Mesodermal cell (in vitro differentiated cells): ENCODE measurements around the gene CYB5R3.
A peak's percentile ranks its signal among the peaks of the same experiment; 100 is the strongest.

Source experiments
- H3K27ac ChIP-seq: 2 replicates; pipeline ENCODE4 v1.7.0; 2013; ENCODE audit warnings: mild to moderate bottlenecking, low read depth, low read length, moderate library complexity; ENCODE audit not compliant: severe bottlenecking
- H3K36me3 ChIP-seq: 2 replicates; pipeline ENCODE4 v1.7.1; 2013; ENCODE audit warnings: mild to moderate bottlenecking, low read length, moderate library complexity; ENCODE audit not compliant: control insufficient read depth, insufficient read depth
- H3K4me1 ChIP-seq: one replicate; pipeline ENCODE4 v1.7.1; 2013; ENCODE audit warnings: mild to moderate bottlenecking, low read length; ENCODE audit not compliant: insufficient read depth, control insufficient read depth, poor library complexity, severe bottlenecking
- H3K4me3 ChIP-seq: 2 replicates; pipeline ENCODE4 v1.7.0; 2013; ENCODE audit warnings: low read length, control low read depth, mild to moderate bottlenecking; ENCODE audit not compliant: insufficient read depth, poor library complexity, severe bottlenecking; ENCODE audit errors: extremely low read depth
- H3K9me3 ChIP-seq: 2 replicates; pipeline ENCODE4 v1.7.1; 2013; ENCODE audit warnings: mild to moderate bottlenecking, low read length, moderate library complexity; ENCODE audit not compliant: control insufficient read depth
- WGBS, 2 experiments: methylation state at CpG; one replicate each; pipeline ENCODE4 v1.1.5; 2013; ENCODE audit warnings: missing lambda C conversion rate in 2 of 2; ENCODE audit not compliant: insufficient coverage in 2 of 2; 5-methylcytosine and 5-hydroxymethylcytosine counted together

The CYB5R3 gene

DNA sequence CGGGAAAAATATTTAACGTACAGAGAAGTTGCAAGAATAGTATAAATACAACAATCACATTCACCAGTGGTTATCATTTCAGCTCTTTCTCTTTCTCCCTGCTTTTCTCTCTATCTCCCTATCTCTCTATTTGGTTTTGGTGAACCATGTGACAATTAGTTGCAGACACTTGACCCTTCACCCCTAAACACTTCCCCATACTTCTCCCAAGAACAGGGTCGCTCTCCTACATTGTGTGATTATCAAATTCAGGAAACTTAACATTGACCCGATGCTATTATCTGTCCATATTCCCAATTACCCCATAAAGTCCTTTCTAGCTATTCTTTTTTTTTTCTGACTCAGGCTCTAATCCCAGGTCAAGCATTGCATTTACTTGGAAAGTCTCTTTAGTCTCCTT is 4.8 kb upstream of the CYB5R3 start:
- 90 to 95% methylated on average over 2 to 3 of the region's 4 CpGs for WGBS, 2 experiments
- H3K4me3 ChIP-seq = no peak overlapping the region
- H3K4me1 ChIP-seq = no peaks in the 10 kb centered on the region
- H3K36me3 ChIP-seq = no peaks in the 10 kb centered on the region
- no peak overlapping the region for H3K27ac ChIP-seq
- H3K9me3 ChIP-seq = no peaks in the 10 kb centered on the region

DNA sequence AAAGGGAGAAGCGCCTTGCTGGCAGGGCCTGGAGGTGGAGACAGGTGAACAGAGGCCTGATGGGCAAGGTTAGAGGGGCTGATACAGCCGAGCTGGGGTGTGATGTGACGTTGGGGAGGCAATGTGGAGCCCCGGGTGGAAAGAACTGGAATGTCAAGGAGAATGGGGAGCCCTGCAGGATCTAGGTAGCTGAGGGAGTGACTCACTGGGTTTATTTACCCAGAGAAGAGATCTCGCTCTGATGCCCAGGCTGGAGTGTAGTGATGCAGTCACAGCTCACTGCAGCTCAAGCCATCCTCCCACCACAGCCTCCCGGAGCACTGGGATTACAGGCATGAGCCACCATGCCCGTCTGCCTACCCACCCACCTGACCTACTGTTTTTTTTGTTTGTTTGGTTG is 1.9 kb upstream of the CYB5R3 start:
- Histone ChIP-seq H3K4me1 (peaks cover 20% of the 10 kb centered on the region), H3K36me3 (no peaks in the 10 kb centered on the region), H3K9me3 (no peaks in the 10 kb centered on the region), H3K4me3 (no peak overlapping the region), H3K27ac (no peak overlapping the region)
- WGBS, 2 experiments = 80 to 100% methylated on average over 3 to 5 of the region's 7 CpGs

DNA sequence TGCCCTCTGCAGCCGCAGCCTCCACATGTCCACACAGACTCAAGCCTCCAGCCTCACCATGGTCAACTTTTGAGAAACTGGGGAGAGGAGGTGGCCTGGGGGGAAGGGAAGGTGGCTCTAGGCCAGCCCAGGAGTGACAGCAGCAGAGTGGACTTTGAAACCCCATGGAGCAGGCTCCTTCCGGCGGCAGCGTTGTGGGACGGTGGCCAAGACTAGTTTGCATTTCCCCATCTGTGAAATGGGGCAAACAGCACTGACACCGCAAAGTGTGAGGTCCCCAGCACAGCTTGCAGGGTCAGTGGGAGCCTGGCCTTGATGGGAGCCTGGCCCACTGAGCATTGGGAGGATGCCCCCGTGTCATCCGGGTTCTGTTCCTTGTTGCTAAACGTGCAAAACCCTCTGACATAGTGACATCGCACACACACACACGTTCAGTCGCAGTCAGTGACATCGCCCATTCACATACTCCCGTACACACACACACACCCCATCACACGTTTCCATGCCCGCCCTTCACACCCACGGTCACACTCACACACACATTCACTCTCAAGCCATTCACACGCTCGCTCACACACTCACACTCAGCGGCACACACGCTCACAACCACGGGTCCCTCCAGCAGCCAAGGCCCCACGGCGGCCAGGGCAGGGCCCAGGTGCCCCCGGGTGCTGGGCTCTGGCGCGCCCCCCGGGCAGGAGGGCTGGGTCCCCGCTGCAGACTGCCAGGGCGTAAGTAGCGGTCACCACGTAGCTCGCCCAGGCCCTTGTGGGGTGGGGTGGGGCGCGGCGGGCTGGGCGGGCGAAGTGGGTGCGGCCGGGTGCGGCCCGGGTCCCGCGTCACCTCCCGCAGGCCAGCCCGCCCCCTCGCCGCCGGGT is 585 bp downstream of the CYB5R3 start:
- H3K9me3 ChIP-seq = no peaks in the 10 kb centered on the region
- H3K4me3 ChIP-seq = peak overlapping the region; percentile 74
- H3K27ac ChIP-seq = peak overlapping the region; percentile 41
- WGBS, 2 experiments = 10 to 11% methylated on average over 27 to 32 of the region's 49 CpGs
- H3K36me3 ChIP-seq = no peaks in the 10 kb centered on the region
- H3K4me1 ChIP-seq = peaks cover 43% of the 10 kb centered on the region

DNA sequence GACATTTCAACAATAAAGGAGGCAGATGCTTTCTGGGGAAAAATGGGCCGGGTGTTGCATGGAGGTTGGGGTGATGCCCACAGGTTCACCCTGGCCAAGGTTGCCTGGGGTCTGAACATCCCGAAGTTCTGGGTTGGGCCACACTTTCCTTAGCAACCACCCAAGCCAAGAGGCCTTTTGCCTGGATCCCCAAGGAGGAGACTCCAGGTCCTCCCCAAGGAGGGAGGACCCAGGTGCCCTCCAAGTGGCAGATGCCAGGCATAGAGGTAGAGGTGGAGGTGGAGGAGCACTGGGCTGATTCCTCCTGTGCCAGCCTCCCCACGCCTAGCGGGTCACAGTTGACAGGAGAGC is 1.2 kb downstream of the CYB5R3 start:
- peak overlapping the region; percentile 74 for H3K4me3 ChIP-seq
- H3K4me1 ChIP-seq = peaks cover 45% of the 10 kb centered on the region
- 80 to 100% methylated on average over 1 to 2 of the region's 4 CpGs for WGBS, 2 experiments
- H3K36me3 ChIP-seq = no peaks in the 10 kb centered on the region
- no peak overlapping the region for H3K27ac ChIP-seq
- H3K9me3 ChIP-seq = no peaks in the 10 kb centered on the region

DNA sequence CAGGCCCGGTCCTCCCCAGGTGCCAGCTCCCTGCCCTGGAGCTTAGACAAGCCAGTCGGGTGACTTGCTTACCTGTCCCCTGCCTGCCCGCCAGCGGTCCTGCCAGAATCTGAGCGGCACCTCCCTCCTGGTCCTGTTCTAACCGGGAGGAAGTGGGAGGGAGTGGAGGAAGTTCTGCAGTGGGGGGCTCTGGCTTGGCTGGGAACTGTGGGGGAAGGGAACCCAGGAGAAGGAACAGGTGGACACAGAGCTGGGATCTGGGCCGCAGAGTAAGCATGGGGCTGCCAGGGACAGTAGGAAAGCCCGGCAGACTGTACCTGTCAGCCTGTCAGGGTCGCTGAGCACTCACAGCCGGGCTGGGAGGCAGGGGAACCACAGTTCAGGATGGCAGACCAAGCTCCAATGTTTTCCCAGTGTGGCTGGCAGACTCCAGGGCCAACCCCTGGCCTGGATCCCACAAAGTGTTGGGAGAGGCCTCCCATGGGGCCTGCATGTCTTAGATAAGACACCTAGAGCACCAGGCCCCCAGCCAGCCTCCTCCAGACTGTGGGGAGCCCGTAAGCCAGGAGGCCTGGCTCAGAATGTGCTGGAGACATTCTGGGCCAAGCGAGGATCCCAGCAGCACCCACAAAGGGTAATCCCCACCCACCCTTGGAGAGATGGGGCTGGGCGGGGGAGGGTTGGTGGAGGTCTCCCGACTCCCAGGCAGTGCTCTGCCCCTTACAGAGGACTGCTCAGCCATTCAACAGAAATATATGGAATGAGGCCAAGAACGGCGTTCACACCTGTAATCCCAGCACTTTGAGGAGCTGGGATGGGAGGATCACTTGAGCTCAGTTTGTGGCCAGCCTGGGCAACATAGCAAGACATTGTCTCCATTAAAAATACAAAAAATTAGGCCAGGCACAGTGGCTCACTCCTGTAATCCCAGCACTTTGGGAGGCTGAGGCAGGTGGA is 2.3 kb downstream of the CYB5R3 start:
- 91 to 92% methylated on average over 10 to 13 of the region's 16 CpGs for WGBS, 2 experiments
- Histone ChIP-seq H3K4me1 (peaks cover 45% of the 10 kb centered on the region), H3K27ac (no peak overlapping the region), H3K36me3 (no peaks in the 10 kb centered on the region), H3K9me3 (no peaks in the 10 kb centered on the region), H3K4me3 (no peak overlapping the region)

DNA sequence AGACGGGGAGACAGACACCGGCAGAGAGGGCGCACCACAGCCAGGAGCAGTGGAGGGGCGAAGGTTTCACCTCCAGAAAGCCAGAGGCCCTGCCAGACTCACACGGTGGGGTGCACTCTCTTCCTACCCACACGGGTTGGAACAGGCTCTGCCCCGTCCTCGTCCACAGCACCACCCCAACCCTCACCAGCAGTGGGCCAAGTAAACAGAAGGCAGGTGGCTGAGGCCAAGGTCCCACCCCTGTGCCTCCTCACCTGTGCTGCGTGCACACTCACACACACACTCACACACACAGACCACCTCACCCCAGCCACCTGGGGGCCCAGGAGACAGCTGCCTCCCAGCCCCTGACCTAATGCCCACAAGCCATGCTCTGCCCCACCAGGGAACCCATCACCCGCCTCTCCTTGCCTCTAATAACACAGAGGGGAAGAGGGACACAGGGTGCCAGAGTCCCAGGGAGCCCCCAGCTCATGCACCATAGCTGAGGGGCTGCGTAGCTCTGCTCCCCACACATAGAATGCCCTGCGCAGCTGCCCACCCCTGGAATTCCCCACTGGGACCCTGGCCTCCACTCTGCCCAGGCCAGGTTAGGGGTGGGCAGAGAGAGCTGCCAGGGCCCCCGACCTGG is 3.1 kb downstream of the CYB5R3 start:
- H3K27ac ChIP-seq = no peak overlapping the region
- H3K4me3 ChIP-seq = no peak overlapping the region
- no peaks in the 10 kb centered on the region for H3K36me3 ChIP-seq
- 92 to 94% methylated on average over 11 to 12 of the region's 13 CpGs for WGBS, 2 experiments
- peaks cover 45% of the 10 kb centered on the region for H3K4me1 ChIP-seq
- no peaks in the 10 kb centered on the region for H3K9me3 ChIP-seq

DNA sequence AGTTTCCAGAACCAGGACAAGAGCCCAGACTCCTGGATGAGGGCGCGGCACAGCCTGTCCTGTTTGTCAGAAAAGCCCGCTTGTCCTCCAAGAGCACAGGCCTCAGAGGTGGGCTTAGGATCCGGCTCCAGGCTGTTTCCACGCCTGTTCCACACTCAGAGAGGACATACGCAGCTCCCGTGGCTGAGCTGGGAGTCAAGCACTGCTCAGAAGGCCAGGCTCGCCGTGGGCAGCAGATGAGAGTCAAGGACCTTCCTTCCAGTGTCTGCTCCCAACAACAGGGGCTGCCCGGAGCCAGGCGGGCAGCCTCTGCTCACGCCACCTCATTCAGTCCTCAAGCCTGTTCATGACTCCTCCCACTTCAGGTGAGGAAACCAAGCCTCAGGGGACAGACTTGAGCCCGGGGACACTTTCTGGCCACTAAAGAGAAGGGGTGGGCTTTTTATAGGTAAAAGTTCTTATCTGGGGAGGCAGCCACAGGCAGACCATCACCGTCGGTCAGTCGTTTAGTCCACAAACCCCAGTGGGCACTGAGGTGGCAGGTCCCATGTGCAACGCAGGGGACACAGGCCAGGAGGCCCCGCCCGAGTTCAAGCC is 3.8 kb downstream of the CYB5R3 start:
- H3K4me1 ChIP-seq = peaks cover 45% of the 10 kb centered on the region
- H3K27ac ChIP-seq = no peak overlapping the region

DNA sequence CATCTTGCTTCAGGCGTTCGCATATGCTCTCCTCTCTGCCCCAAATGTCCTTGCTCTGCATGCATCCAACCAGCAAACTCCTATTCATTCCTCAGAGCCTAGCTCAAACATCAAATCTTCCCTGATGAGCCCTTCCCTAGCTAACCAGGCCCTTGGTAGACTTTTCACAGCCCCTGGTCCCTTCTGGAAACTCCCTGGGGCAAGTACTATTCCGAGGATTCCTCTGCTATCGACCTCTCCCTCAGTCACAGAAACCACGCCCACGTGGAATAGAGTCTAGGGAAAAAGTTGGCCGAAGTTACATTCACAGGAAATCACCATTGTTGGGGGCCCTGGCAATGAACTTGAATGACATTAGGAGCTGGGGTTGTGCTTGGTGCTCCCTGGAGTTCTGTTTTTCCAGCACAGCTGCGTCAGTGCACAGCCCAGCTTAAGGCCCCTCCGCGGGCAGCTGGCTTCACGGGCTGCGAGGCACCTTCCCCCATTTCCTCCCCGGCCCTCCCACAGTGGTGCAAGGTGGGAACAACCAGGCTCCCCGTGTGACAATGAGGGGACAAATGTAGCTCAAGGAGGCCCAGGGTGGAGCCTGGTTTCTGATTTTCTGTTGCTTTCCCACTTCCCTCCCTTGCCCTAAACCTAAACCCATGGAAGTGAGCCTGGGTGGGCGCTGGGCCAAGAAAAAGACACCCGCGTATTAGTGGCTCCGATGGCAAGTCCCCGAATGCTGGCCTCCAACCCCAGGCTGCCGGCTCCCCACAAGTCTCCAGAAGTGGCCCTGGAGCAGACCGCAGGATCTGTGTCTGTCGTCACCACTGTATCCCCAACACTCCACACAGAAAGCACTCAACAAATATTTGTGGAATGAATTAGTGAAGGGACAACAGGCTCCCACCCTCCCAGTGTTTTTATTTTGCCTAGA is 4.5 kb downstream of the CYB5R3 start:
- 70 to 85% methylated on average over 14 of the region's 22 CpGs for WGBS, 2 experiments
- Histone ChIP-seq H3K27ac (peak overlapping the region; percentile 53), H3K9me3 (no peaks in the 10 kb centered on the region)

More for the DNA sequence above, 3.8 kb downstream of the CYB5R3 start:
- Histone ChIP-seq H3K36me3 (peaks cover 5% of the 10 kb centered on the region), H3K9me3 (no peaks in the 10 kb centered on the region), H3K4me3 (no peak overlapping the region)
- 79 to 86% methylated on average over 15 of the region's 19 CpGs for WGBS, 2 experiments

DNA sequence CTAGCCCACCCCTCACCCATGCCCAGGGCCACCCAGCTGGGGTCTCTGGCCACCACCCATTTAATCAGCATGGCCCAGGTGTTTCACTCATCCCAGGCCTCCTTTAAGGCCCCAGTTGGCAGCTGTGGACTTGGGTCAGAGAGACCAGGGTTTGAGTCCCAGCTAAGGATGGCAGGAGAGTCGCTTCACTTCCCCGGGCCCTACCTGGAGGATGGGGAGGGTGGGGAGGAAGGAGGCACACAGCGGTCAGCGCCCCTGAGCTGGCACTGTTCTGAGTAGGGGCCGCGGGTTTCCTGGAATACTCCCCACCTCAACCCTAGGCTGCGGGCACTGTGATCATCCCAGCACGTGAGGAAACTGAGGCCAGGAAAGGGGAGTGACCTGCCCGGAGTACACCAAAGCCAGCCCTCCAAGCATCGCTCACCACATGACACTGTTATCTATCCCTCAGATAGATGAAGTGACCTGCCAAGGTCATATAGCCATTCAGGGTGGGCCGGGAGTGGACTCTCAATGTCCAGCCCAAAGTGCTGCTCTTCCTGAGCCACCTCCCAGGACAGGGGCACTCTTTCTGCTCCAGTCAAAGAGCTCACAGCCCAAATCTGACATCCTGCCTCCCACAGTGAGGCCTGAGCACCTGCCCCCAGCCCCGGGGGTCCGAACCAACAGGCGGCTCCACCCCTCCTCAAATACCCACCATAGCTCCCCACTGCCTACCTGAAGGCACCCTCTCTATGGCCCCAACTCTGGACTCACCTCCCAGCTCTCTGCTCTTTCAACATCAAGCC is 5.4 kb downstream of the CYB5R3 start:
- no peaks in the 10 kb centered on the region for H3K9me3 ChIP-seq
- WGBS, 2 experiments = 95 to 96% methylated on average over 10 to 14 of the region's 14 CpGs
- no peak overlapping the region for H3K4me3 ChIP-seq
- H3K27ac ChIP-seq = no peak overlapping the region
- H3K4me1 ChIP-seq = peaks cover 45% of the 10 kb centered on the region
- H3K36me3 ChIP-seq = peaks cover 5% of the 10 kb centered on the region

More for the DNA sequence above, 4.5 kb downstream of the CYB5R3 start:
- H3K36me3 ChIP-seq = peaks cover 5% of the 10 kb centered on the region
- H3K4me1 ChIP-seq = peaks cover 45% of the 10 kb centered on the region
- H3K4me3 ChIP-seq = no peak overlapping the region
